HEK293 (cell line): Measurements from ENCODE around the gene MGAM2.

Source experiments
- CTCF ChIA-PET: fragments of 350-600 bp; formaldehyde crosslinking; extraction: SDS; loops from one replicate; lab custom pipeline; 2021; ENCODE audit warnings: antibody characterized with exemption; lab: Yijun Ruan, JAX
- POLR2A ChIA-PET: fragments of 300-600 bp; formaldehyde crosslinking; extraction: SDS; loops from one replicate; lab custom pipeline; 2020; ENCODE audit warnings: antibody characterized with exemption, inconsistent platforms; lab: Yijun Ruan, JAX
- H3K27ac ChIP-seq: fragments of 200-500 bp; sonication (Bioruptor generic); 2 replicates; pipeline ENCODE4 v1.5.1; 2014; ENCODE audit warnings: low read depth, low read length, control low read depth, inconsistent platforms; ENCODE audit errors: extremely low read depth
- H3K36me3 ChIP-seq, 2 experiments: fragments of 200-500 bp in 1 of 2; sonication (Bioruptor generic) in 1 of 2; 1 replicate in 1 of 2; 2 replicates in 1 of 2; pipeline ENCODE4 v1.5.1; 2014 to 2017; ENCODE audit warnings: inconsistent platforms in 2 of 2, low read length in 2 of 2; ENCODE audit not compliant: control insufficient read depth in 2 of 2, insufficient read depth in 1 of 2
- H3K4me1 ChIP-seq: fragments of 200-500 bp; sonication (Bioruptor generic); 2 replicates; pipeline ENCODE4 v1.5.1; 2014; ENCODE audit warnings: mild to moderate bottlenecking, low read length, inconsistent platforms; ENCODE audit not compliant: control insufficient read depth, insufficient read depth
- H3K4me3 ChIP-seq: 2 replicates; pipeline ENCODE4 v1.5.1; 2011; ENCODE audit warnings: low read depth, mild to moderate bottlenecking, control low read depth, low read length, moderate library complexity
- H3K9me3 ChIP-seq: fragments of 200-500 bp; sonication (Bioruptor generic); 2 replicates; pipeline ENCODE4 v1.5.1; 2014; ENCODE audit warnings: low read depth, low read length, inconsistent platforms; ENCODE audit not compliant: control insufficient read depth, insufficient read depth
- CTCF ChIP-seq: fragments of 450-650 bp; formaldehyde crosslinking; IDR thresholded peaks from 2 replicates; pipeline ENCODE4 v1.5.1; 2016; ENCODE audit warnings: missing biosample characterization, missing genetic modification characterization
- GLIS1 ChIP-seq: fragments of 450-650 bp; formaldehyde crosslinking; IDR thresholded peaks from 2 replicates; pipeline ENCODE4 v1.5.1; 2016; ENCODE audit warnings: missing biosample characterization, missing genetic modification characterization
- OVOL3 ChIP-seq: fragments of 450-650 bp; formaldehyde crosslinking; IDR thresholded peaks from 2 replicates; pipeline ENCODE4 v1.5.1; 2016; ENCODE audit warnings: missing biosample characterization, missing genetic modification characterization
- SCRT2 ChIP-seq: fragments of 450-650 bp; formaldehyde crosslinking; IDR thresholded peaks from 2 replicates; pipeline ENCODE4 v1.5.1; 2016; ENCODE audit warnings: missing biosample characterization, missing genetic modification characterization
- TRIM28 ChIP-seq: IDR thresholded peaks from 2 replicates; pipeline ENCODE4 v1.6.1; 2011; ENCODE audit warnings: low read length, control low read depth, borderline replicate concordance
- ZBTB48 ChIP-seq: fragments of 450-650 bp; formaldehyde crosslinking; IDR thresholded peaks from 2 replicates; pipeline ENCODE4 v1.5.1; 2016; ENCODE audit warnings: missing biosample characterization, missing genetic modification characterization
- ZNF202 ChIP-seq: fragments of 450-650 bp; formaldehyde crosslinking; IDR thresholded peaks from 2 replicates; pipeline ENCODE4 v1.5.1; 2016; ENCODE audit warnings: missing biosample characterization, missing genetic modification characterization, borderline replicate concordance
- ZNF274 ChIP-seq, 2 experiments: fragments of 200-500 bp in 1 of 2; fragments of 450-650 bp in 1 of 2; sonication (Bioruptor generic) in 1 of 2; formaldehyde crosslinking in 1 of 2; IDR thresholded peaks; 2 replicates each; pipeline versions ENCODE4 v1.5.1 to v1.6.1; 2014 to 2016; ENCODE audit warnings: borderline replicate concordance in 1 of 2, inconsistent platforms in 1 of 2, low read length in 1 of 2, missing biosample characterization in 1 of 2, missing genetic modification characterization in 1 of 2
- ZNF426 ChIP-seq: fragments of 450-650 bp; formaldehyde crosslinking; IDR thresholded peaks from 2 replicates; pipeline ENCODE4 v1.5.1; 2017; ENCODE audit warnings: missing biosample characterization, missing genetic modification characterization, mild to moderate bottlenecking, inconsistent platforms, moderate library complexity
- ZNF529 ChIP-seq: fragments of 450-650 bp; formaldehyde crosslinking; IDR thresholded peaks from 2 replicates; pipeline ENCODE4 v1.5.1; 2017; ENCODE audit warnings: missing genetic modification characterization, missing biosample characterization; ENCODE audit not compliant: insufficient replicate concordance
- ZNF624 ChIP-seq: fragments of 450-650 bp; formaldehyde crosslinking; IDR thresholded peaks from 2 replicates; pipeline ENCODE4 v1.5.1; 2017; ENCODE audit warnings: missing biosample characterization, missing genetic modification characterization
- ZNF660 ChIP-seq: fragments of 450-650 bp; IDR thresholded peaks from 2 replicates; pipeline ENCODE4 v1.5.1; 2018; ENCODE audit warnings: missing biosample characterization, mild to moderate bottlenecking, missing genetic modification characterization
- ZNF677 ChIP-seq: fragments of 450-650 bp; IDR thresholded peaks from 2 replicates; pipeline ENCODE4 v1.5.0; 2018; ENCODE audit warnings: missing biosample characterization, mild to moderate bottlenecking, missing genetic modification characterization, moderate library complexity
- ZNF768 ChIP-seq: fragments of 450-650 bp; formaldehyde crosslinking; IDR thresholded peaks from 2 replicates; pipeline ENCODE4 v1.5.1; 2018; ENCODE audit warnings: missing biosample characterization, mild to moderate bottlenecking, missing genetic modification characterization
- TF ChIP-seq, protein P1 (sequence below): fragments of 450-650 bp; formaldehyde crosslinking; IDR thresholded peaks from 2 replicates; pipeline ENCODE4 v1.5.1; 2017; ENCODE audit warnings: missing biosample characterization, missing genetic modification characterization
- TF ChIP-seq, protein P2 (sequence below): fragments of 450-650 bp; formaldehyde crosslinking; IDR thresholded peaks from 2 replicates; pipeline ENCODE4 v1.5.1; 2017; ENCODE audit warnings: missing biosample characterization, missing genetic modification characterization

Gene MGAM2

GRCh38 chr7:142248166-142249160 lies 136.9 kb downstream of the MGAM2 start:
- CTCF ChIA-PET, result interaction anchor here (0.5 to 1.7 kb wide), 4 partner anchors 50 to 340 kb away, joined by 3 to 4 read pairs (median 4); no protein-coding TSS in a partner anchor
- POLR2A ChIA-PET, result no interaction called here
- Histone ChIP-seq H3K4me3 (no peak overlapping the region), H3K9me3 (no peaks in the 10 kb centered on the region), H3K4me1 (no peaks in the 10 kb centered on the region), H3K27ac (no peak overlapping the region), H3K36me3 (no peaks in the 10 kb centered on the region)
- TF ChIP-seq CTCF (tag by site-specific recombination), result 0 out of 2 replicates have a peak, but pooled peaks have one; percentile 12
- TF ChIP-seq TRIM28, result 0 out of 2 replicates have a peak, but pooled peaks have one; percentile 52
- no peak for TF ChIP-seq ZNF529 (tag by site-specific recombination)
- no peak for TF ChIP-seq SCRT2 (tag by site-specific recombination)
- TF ChIP-seq, protein P1, sequence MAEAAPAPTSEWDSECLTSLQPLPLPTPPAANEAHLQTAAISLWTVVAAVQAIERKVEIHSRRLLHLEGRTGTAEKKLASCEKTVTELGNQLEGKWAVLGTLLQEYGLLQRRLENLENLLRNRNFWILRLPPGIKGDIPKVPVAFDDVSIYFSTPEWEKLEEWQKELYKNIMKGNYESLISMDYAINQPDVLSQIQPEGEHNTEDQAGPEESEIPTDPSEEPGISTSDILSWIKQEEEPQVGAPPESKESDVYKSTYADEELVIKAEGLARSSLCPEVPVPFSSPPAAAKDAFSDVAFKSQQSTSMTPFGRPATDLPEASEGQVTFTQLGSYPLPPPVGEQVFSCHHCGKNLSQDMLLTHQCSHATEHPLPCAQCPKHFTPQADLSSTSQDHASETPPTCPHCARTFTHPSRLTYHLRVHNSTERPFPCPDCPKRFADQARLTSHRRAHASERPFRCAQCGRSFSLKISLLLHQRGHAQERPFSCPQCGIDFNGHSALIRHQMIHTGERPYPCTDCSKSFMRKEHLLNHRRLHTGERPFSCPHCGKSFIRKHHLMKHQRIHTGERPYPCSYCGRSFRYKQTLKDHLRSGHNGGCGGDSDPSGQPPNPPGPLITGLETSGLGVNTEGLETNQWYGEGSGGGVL (tag by site-specific recombination), result no peak
- TF ChIP-seq ZBTB48, result 0 out of 2 replicates have a peak, but pooled peaks have one; percentile 36
- TF ChIP-seq ZNF274 (IDR thresholded peaks at IDR 0.05; ENCODE audit: low read length), result no peak
- no peak for TF ChIP-seq ZNF274 (tag by site-specific recombination; IDR thresholded peaks at IDR 0.05; ENCODE audit: borderline replicate concordance)
- TF ChIP-seq ZNF677 (tag by site-specific recombination), result no peak

DNA sequence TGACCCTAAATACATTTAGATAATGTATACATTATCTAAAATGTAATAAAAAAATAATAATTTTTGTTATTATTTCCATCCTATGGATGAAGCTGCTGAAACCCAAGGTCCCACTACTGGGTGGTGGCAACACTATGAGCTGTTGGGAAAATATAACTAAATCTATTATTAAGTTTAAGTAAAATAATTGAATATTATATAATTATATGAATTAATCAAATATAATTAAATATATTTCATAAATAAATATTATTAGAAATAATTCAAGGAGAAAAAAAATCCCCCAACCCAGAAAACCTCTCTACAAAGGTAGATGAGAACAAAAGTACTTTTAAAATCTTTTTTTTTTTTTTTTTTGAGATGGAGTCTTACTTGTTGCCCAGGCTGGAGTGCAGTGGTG lies 138.4 kb downstream of the MGAM2 start:
- ChIA-PET CTCF (interaction anchor here (0.5 to 1.7 kb wide), 4 partner anchors 49 to 704 kb away, joined by 3 to 4 read pairs (median 3); no protein-coding TSS in a partner anchor), POLR2A (no interaction called here)
- no peaks in the 10 kb centered on the region for H3K36me3 ChIP-seq
- no peaks in the 10 kb centered on the region for H3K4me1 ChIP-seq
- no peaks in the 10 kb centered on the region for H3K9me3 ChIP-seq
- no peak overlapping the region for H3K4me3 ChIP-seq
- H3K27ac ChIP-seq, result no peak overlapping the region
- TF ChIP-seq ZNF202, result no peak
- TF ChIP-seq OVOL3 (tag by site-specific recombination), result no peak
- no peak for TF ChIP-seq ZNF660 (tag by site-specific recombination)
- TF ChIP-seq, protein P2, sequence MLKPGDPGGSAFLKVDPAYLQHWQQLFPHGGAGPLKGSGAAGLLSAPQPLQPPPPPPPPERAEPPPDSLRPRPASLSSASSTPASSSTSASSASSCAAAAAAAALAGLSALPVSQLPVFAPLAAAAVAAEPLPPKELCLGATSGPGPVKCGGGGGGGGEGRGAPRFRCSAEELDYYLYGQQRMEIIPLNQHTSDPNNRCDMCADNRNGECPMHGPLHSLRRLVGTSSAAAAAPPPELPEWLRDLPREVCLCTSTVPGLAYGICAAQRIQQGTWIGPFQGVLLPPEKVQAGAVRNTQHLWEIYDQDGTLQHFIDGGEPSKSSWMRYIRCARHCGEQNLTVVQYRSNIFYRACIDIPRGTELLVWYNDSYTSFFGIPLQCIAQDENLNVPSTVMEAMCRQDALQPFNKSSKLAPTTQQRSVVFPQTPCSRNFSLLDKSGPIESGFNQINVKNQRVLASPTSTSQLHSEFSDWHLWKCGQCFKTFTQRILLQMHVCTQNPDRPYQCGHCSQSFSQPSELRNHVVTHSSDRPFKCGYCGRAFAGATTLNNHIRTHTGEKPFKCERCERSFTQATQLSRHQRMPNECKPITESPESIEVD (tag by site-specific recombination), result no peak
- TF ChIP-seq ZNF624 (tag by site-specific recombination), result no peak
- no peak for TF ChIP-seq ZNF768 (tag by site-specific recombination)
- no peak for TF ChIP-seq ZNF426 (tag by site-specific recombination)
- TF ChIP-seq GLIS1, result no peak
